Thymus (tissue), 11 donors: ENCODE measurements around the gene SLC25A34. TPM values are rescaled to one million over a fixed set of nuclear protein-coding genes. Genes with fewer than 3 reads are reported as not detected.

ENCODE experiments used
- DNase-seq, 9 donors: peaks; one replicate each; pipeline ENCODE4 v3.0.0-alpha.2; 2013; ENCODE audit warnings: low spot score in 9 of 9, low read depth in 6 of 9, missing footprints in 1 of 9
- H3K27ac ChIP-seq, 2 donors: one replicate each; pipeline ENCODE4 v1.5.1; 2013; ENCODE audit warnings: control low read depth in 1 of 2, low read depth in 1 of 2, low read length in 1 of 2, mild to moderate bottlenecking in 1 of 2, moderate library complexity in 1 of 2
- H3K27me3 ChIP-seq, 2 donors: one replicate each; pipeline ENCODE4 v1.5.1; 2013; ENCODE audit warnings: low read length in 1 of 2; ENCODE audit not compliant: control insufficient read depth in 2 of 2, insufficient read depth in 1 of 2
- H3K36me3 ChIP-seq, 2 donors: one replicate each; pipeline ENCODE4 v1.5.1; 2013; ENCODE audit warnings: low read length in 1 of 2, mild to moderate bottlenecking in 1 of 2, moderate library complexity in 1 of 2; ENCODE audit not compliant: control insufficient read depth in 2 of 2, insufficient read depth in 2 of 2
- H3K4me1 ChIP-seq, 2 donors: one replicate each; pipeline ENCODE4 v1.5.1; 2013; ENCODE audit warnings: low read length in 2 of 2; ENCODE audit not compliant: control insufficient read depth in 2 of 2, insufficient read depth in 2 of 2
- H3K4me3 ChIP-seq, 2 donors: one replicate each; pipeline ENCODE4 v1.5.1; 2013; ENCODE audit warnings: low read length in 2 of 2, control low read depth in 1 of 2, mild to moderate bottlenecking in 1 of 2
- H3K9me3 ChIP-seq, 2 donors: one replicate each; pipeline ENCODE4 v1.5.1; 2013; ENCODE audit warnings: low read length in 1 of 2, mild to moderate bottlenecking in 1 of 2; ENCODE audit not compliant: control insufficient read depth in 2 of 2, insufficient read depth in 1 of 2
- WGBS: extraction: QIAGEN DNeasy Blood & Tissue Kit; methylation state at CpG from one replicate; pipeline ENCODE4 v1.1.7; 2013; 5-methylcytosine and 5-hydroxymethylcytosine counted together
- polyA plus RNA-seq: library from polyadenylated mRNA; stranded (reverse); fragments of 200-250 nt; gene quantifications from one replicate; pipeline ENCODE4 v1.2.3, GENCODE V29; 2013
- total RNA-seq: library from RNA; stranded (reverse); fragments of 120-200 nt; gene quantifications from one replicate; pipeline ENCODE4 v1.2.4, GENCODE V29; 2013
- donor health status: healthy.

Gene SLC25A34
- total and polyA plus RNA-seq, 2 donors, result 0.42 to 2.4 TPM

DNA sequence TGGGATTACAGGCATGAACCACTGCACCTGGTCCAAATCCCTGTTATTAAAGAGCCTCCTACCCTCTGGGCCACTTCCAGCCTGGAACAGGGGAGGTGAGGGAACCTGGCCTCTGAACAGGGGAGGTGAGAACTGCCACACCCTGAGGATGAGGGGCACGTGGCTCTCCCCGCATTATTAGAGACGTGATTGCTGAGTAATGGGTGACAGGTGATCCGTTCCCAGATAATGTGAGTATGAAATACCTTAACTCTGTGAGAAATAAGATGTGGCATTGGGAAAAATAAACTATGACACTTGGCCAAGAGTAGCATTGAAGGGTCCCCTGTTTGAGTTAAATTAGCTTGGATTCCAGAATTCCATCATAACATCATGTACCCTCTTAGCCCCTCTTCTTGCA lies 13.6 kb upstream of the SLC25A34 start:
- H3K4me3 ChIP-seq, result no peak overlapping the region

GRCh38 chr1:15722836-15723532 lies 13.1 kb upstream of the SLC25A34 start:
- Histone ChIP-seq H3K27me3 (no peaks in the 10 kb centered on the region), H3K4me1 (no peaks in the 10 kb centered on the region), H3K27ac (no peak overlapping the region), H3K4me3 (no peak overlapping the region), H3K36me3 (peaks cover 61 to 65% of the 10 kb centered on the region in 2 donors), H3K9me3 (no peaks in the 10 kb centered on the region)
- no peak for DNase-seq
- WGBS, result 93% methylated on average over 13 of the region's 13 CpGs

More for the DNA sequence above, 13.6 kb upstream of the SLC25A34 start:
- no peaks in the 10 kb centered on the region for H3K4me1 ChIP-seq
- 97% methylated on average over 4 of the region's 4 CpGs for WGBS
- DNase-seq, result no peak
- no peak overlapping the region for H3K27ac ChIP-seq
- H3K27me3 ChIP-seq, result no peaks in the 10 kb centered on the region
- peaks cover 61 to 65% of the 10 kb centered on the region in 2 donors for H3K36me3 ChIP-seq
- no peaks in the 10 kb centered on the region for H3K9me3 ChIP-seq

DNA sequence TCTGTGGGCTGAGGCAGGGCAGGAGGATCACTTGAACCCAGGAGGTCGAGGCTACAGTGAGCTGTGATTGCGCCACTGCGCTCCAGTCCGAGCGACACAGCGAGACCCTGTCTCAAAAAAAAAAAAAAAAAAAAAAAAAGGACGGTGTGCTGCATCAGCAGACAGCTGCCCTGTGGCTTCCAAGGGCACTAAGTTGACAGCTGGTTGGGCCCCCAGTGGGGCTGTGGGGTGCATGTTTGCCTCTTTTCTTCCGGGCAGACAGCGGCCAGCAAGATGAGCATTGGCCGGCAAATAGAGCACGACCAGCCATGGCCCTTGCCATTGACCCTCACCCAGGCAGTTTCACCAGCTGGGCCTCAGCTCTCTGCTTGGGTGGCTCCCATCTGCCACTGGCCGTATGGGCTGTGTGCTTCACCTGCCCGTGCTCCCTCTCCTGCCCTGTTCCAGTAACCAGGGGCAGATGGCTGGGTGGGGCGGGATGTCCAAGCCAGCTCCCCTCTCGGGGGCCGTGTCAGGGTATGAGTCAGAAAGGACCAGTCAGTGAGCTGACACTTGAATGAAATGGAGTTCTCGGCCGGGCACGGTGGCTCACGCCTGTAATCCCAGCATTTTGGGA lies 12.3 kb upstream of the SLC25A34 start:
- Histone ChIP-seq H3K27me3 (no peaks in the 10 kb centered on the region), H3K27ac (no peak overlapping the region), H3K4me1 (no peaks in the 10 kb centered on the region), H3K4me3 (no peak overlapping the region), H3K36me3 (peaks cover 64 to 67% of the 10 kb centered on the region in 2 donors), H3K9me3 (no peaks in the 10 kb centered on the region)
- WGBS, result 94% methylated on average over 20 of the region's 20 CpGs
- DNase-seq, result no peak

DNA sequence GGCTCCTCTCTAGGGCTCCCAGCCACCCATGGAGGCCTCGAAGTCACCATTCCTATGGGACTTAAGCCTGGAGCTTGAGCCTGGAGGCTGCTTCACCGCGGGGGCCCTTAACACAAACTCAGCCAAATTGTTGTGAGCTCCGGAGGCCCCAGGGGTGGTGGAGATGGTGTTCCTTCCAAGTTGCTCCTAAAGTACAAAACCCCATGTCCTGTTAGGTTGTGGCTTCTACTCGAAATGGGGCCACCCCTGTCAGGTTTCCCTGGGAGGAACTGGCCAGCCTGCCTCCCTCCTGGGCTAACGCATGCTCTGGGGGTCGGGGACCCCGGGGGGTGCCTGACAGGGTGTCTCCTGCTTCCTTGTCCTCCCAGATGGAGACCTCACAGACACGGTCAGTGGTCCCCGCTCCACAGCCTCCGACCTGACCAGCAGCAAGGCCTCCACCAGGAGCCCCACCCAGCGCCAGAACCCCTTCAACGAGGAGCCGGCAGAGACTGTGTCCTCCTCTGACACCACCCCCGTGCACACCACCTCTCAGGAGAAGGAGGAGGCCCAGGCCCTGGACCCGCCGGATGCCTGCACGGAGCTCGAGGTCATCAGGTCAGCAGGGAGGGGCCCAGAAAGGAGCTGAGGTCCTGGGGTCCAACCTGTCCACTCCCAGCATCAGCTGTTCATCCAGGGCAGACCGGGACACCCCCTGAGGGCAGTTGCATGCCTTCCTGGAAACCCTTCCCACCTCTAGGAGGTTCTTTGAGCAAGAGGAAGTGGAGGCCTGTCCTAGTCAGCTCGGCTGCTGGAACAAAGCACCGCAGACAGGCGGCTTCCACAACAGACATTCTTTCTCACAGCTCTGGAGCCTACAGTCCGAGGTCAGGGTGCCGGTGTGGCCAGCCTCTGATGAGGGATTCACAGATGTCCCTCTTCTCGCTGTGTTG lies 10.8 kb upstream of the SLC25A34 start:
- Histone ChIP-seq H3K9me3 (no peaks in the 10 kb centered on the region), H3K27me3 (no peaks in the 10 kb centered on the region), H3K36me3 (peaks cover 60 to 67% of the 10 kb centered on the region in 2 donors), H3K4me1 (no peaks in the 10 kb centered on the region), H3K4me3 (no peak overlapping the region), H3K27ac (no peak overlapping the region)
- WGBS, result 93% methylated on average over 26 of the region's 26 CpGs
- DNase-seq, result no peak

DNA sequence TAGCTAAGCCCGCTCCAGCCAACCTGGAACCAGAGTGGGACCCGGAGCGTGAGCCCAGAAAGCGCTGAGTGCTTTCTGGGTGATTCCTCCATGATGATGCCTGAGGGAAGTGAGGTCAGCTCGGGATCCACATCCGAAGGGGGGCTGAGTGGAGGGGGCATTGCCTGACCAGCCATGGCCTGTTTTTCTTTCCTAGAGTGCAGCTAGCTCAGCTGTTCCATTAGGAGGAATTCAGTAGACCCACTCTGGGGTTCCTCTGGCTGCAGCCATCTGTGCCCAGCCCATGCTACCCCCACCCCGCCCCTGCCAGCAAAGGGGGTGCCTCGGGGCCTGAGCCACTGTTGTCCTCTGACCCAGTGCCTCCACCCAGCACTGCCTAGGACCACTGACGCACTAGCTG lies 9.6 kb upstream of the SLC25A34 start:
- WGBS, result 97% methylated on average over 9 of the region's 9 CpGs
- Histone ChIP-seq H3K27me3 (no peaks in the 10 kb centered on the region), H3K4me1 (no peaks in the 10 kb centered on the region), H3K9me3 (no peaks in the 10 kb centered on the region), H3K27ac (no peak overlapping the region), H3K4me3 (no peak overlapping the region), H3K36me3 (peaks cover 64 to 76% of the 10 kb centered on the region in 2 donors)
- no peak for DNase-seq

- 91% methylated on average over 21 of the region's 21 CpGs for WGBS
- Histone ChIP-seq H3K4me3 (no peak overlapping the region), H3K4me1 (no peaks in the 10 kb centered on the region), H3K36me3 (peaks cover 69 to 81% of the 10 kb centered on the region in 2 donors), H3K9me3 (no peaks in the 10 kb centered on the region), H3K27me3 (no peaks in the 10 kb centered on the region), H3K27ac (no peak overlapping the region)
- DNase-seq, result no peak
These were observed 9.0 kb upstream of the SLC25A34 start for GRCh38 chr1:15727021-15727420.

- no peaks in the 10 kb centered on the region for H3K4me1 ChIP-seq
- no peak for DNase-seq
- no peaks in the 10 kb centered on the region for H3K9me3 ChIP-seq
- H3K4me3 ChIP-seq, result no peak overlapping the region
- WGBS, result 98% methylated on average over 13 of the region's 13 CpGs
- H3K36me3 ChIP-seq, result peaks cover 70 to 83% of the 10 kb centered on the region in 2 donors
- no peaks in the 10 kb centered on the region for H3K27me3 ChIP-seq
- no peak overlapping the region for H3K27ac ChIP-seq
These were observed 8.6 kb upstream of the SLC25A34 start for GRCh38 chr1:15727424-15727823.

GRCh38 chr1:15727866-15728534 lies 8.1 kb upstream of the SLC25A34 start:
- no peaks in the 10 kb centered on the region for H3K4me1 ChIP-seq
- WGBS, result 97% methylated on average over 23 of the region's 23 CpGs
- no peaks in the 10 kb centered on the region for H3K27me3 ChIP-seq
- H3K36me3 ChIP-seq, result peaks cover 73 to 87% of the 10 kb centered on the region in 2 donors
- DNase-seq, result no peak
- H3K27ac ChIP-seq, result no peak overlapping the region
- no peaks in the 10 kb centered on the region for H3K9me3 ChIP-seq
- no peak overlapping the region for H3K4me3 ChIP-seq
